NB4 (cell line): ENCODE data around the gene SERPINB13.

Experiments
- POLR2A ChIP-seq: IDR thresholded peaks from 2 replicates; pipeline ENCODE4 v1.6.1; 2011; ENCODE audit warnings: mild to moderate bottlenecking; ENCODE audit not compliant: insufficient read length; ENCODE audit errors: extremely low read depth
- TF ChIP-seq, protein P1 (sequence below): IDR thresholded peaks from one replicate; pipeline ENCODE4 v1.5.1; 2012; ENCODE audit warnings: low read depth, low read length

- TF ChIP-seq, protein P1, sequence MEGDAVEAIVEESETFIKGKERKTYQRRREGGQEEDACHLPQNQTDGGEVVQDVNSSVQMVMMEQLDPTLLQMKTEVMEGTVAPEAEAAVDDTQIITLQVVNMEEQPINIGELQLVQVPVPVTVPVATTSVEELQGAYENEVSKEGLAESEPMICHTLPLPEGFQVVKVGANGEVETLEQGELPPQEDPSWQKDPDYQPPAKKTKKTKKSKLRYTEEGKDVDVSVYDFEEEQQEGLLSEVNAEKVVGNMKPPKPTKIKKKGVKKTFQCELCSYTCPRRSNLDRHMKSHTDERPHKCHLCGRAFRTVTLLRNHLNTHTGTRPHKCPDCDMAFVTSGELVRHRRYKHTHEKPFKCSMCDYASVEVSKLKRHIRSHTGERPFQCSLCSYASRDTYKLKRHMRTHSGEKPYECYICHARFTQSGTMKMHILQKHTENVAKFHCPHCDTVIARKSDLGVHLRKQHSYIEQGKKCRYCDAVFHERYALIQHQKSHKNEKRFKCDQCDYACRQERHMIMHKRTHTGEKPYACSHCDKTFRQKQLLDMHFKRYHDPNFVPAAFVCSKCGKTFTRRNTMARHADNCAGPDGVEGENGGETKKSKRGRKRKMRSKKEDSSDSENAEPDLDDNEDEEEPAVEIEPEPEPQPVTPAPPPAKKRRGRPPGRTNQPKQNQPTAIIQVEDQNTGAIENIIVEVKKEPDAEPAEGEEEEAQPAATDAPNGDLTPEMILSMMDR, result no peak
- TF ChIP-seq POLR2A, result no peak
These were observed 37.7 kb downstream of the SERPINB13 start for GRCh38 chr18:63624863-63625262.
